Coronary artery (tissue), 2 donors: Measurements from ENCODE around the gene KIAA1671.
A peak's percentile ranks its signal among the peaks of the same experiment; 100 is the strongest.

Experiments
- DNase-seq: peaks from one replicate; pipeline ENCODE4 v3.0.0-alpha.2; 2017; ENCODE audit warnings: low spot score
- H3K27ac ChIP-seq, 2 donors: fragments of 200-600 bp; sonication (generic); one replicate each; pipeline ENCODE4 v1.5.1; 2016 to 2019
- H3K4me3 ChIP-seq: fragments of 200-600 bp; sonication (generic); 2 replicates; pipeline ENCODE4 v1.5.1; 2016; ENCODE audit warnings: mild to moderate bottlenecking, moderate library complexity
- CTCF ChIP-seq: fragments of 200-600 bp; sonication (generic); IDR thresholded peaks from one replicate; pipeline ENCODE4 v1.5.1; 2019; ENCODE audit warnings: antibody characterized with exemption

KIAA1671 gene

GRCh38 chr22:24928322-24928721 is 24.2 kb upstream of the KIAA1671 start:
- TF ChIP-seq CTCF = no peak
- Histone ChIP-seq H3K4me3 (no peak overlapping the region), H3K27ac (no peak overlapping the region)
- no peak for DNase-seq

GRCh38 chr22:24930678-24931077 is 21.8 kb upstream of the KIAA1671 start:
- Histone ChIP-seq H3K4me3 (no peak overlapping the region), H3K27ac (no peak overlapping the region)
- no peak for TF ChIP-seq CTCF
- DNase-seq = no peak

GRCh38 chr22:24935771-24936483 is 16.6 kb upstream of the KIAA1671 start:
- Histone ChIP-seq H3K4me3 (no peak overlapping the region), H3K27ac (no peak overlapping the region)
- TF ChIP-seq CTCF = no peak
- no peak for DNase-seq

GRCh38 chr22:24937114-24937513 is 15.4 kb upstream of the KIAA1671 start:
- DNase-seq = no peak
- Histone ChIP-seq H3K27ac (no peak overlapping the region), H3K4me3 (no peak overlapping the region)
- no peak for TF ChIP-seq CTCF

GRCh38 chr22:24938741-24939341 is 13.7 kb upstream of the KIAA1671 start:
- Histone ChIP-seq H3K27ac (no peak overlapping the region), H3K4me3 (no peak overlapping the region)
- TF ChIP-seq CTCF = peak; percentile 58
- DNase-seq = no peak

GRCh38 chr22:24942301-24942700 is 10.2 kb upstream of the KIAA1671 start:
- Histone ChIP-seq H3K27ac (no peak overlapping the region), H3K4me3 (no peak overlapping the region)
- no peak for TF ChIP-seq CTCF
- no peak for DNase-seq
